ENCODE data around the gene NDUFAB1.
A peak's percentile ranks its signal among the peaks of the same experiment; 100 is the strongest.

The NDUFAB1 gene

GRCh38 chr16:23562505-23562904 is 33.6 kb downstream of the NDUFAB1 start:
- no peak for DNase-seq (ENCODE audit: low read depth)
- no peak for TF ChIP-seq CTCF (conservative IDR thresholded peaks at IDR 0.05; ENCODE audit: low read depth, low read length)
- H3K4me3 ChIP-seq (ENCODE audit: low read length), result no peak overlapping the region

GRCh38 chr16:23561586-23561985 is 34.5 kb downstream of the NDUFAB1 start:
- no peak overlapping the region for H3K4me3 ChIP-seq (ENCODE audit: low read length)
- TF ChIP-seq CTCF (conservative IDR thresholded peaks at IDR 0.05; ENCODE audit: low read depth, low read length), result no peak
- no peak for DNase-seq (ENCODE audit: low read depth)

- peak; percentile 16 for DNase-seq (ENCODE audit: low read depth)
- H3K4me3 ChIP-seq (ENCODE audit: low read length), result peak overlapping the region; percentile 93
- no peak for TF ChIP-seq CTCF (conservative IDR thresholded peaks at IDR 0.05; ENCODE audit: low read depth, low read length)
These were observed 38.1 kb downstream of the NDUFAB1 start for GRCh38 chr16:23557779-23558702.

GRCh38 chr16:23556881-23557778 is 39.0 kb downstream of the NDUFAB1 start, which contains the start of the genes EARS2 and UBFD1:
Gene EARS2 (minus strand): TSS chr16:23557350. CDS start chr16:23557343, 7 bp downstream.
Gene UBFD1 (plus strand): TSS chr16:23557727. CDS start chr16:23557743, 16 bp downstream.
- TF ChIP-seq CTCF (conservative IDR thresholded peaks at IDR 0.05; ENCODE audit: low read depth, low read length), result peak; percentile 84
- H3K4me3 ChIP-seq (ENCODE audit: low read length), result peak within 1 kb of the TSS; percentile 93
- peak; percentile 95 for DNase-seq (ENCODE audit: low read depth)

GRCh38 chr16:23554536-23554935 is 41.6 kb downstream of the NDUFAB1 start:
- no peak for DNase-seq (ENCODE audit: low read depth)
- no peak overlapping the region for H3K4me3 ChIP-seq (ENCODE audit: low read length)
- TF ChIP-seq CTCF (conservative IDR thresholded peaks at IDR 0.05; ENCODE audit: low read depth, low read length), result no peak

DNA sequence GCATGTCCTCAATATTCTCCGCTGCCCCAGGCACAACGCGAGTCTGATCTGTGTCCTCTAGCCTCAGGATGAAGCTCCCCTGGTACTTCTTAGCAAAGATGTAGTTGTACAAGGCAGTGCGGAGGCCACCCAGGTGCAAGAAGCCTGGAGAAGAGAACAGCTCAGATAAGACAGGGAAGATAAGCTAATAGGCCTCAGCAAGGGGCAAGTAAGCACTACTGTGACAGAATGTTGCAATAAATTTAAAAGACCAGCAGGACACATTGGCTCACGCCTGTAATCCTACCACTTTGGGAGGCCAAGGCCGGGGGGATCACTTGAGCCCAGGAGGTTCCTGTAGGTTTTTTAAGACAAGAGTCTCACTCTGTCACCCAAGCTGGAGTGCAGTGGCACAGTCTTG is 44.0 kb downstream of the NDUFAB1 start:
- H3K4me3 ChIP-seq (ENCODE audit: low read length), result no peak overlapping the region
- no peak for TF ChIP-seq CTCF (conservative IDR thresholded peaks at IDR 0.05; ENCODE audit: low read depth, low read length)
- no peak for DNase-seq (ENCODE audit: low read depth)
